ENCODE measurements around the gene ATP5ME. TPM values are rescaled to one million over a fixed set of nuclear protein-coding genes. Genes with fewer than 3 reads are reported as not detected.

ATP5ME gene
- total and polyA plus RNA-seq, 2 of the 13 experiments (the other 11 are each of a cell fraction or from before 2014, with no cell fraction given) = 305 to 753 TPM

DNA sequence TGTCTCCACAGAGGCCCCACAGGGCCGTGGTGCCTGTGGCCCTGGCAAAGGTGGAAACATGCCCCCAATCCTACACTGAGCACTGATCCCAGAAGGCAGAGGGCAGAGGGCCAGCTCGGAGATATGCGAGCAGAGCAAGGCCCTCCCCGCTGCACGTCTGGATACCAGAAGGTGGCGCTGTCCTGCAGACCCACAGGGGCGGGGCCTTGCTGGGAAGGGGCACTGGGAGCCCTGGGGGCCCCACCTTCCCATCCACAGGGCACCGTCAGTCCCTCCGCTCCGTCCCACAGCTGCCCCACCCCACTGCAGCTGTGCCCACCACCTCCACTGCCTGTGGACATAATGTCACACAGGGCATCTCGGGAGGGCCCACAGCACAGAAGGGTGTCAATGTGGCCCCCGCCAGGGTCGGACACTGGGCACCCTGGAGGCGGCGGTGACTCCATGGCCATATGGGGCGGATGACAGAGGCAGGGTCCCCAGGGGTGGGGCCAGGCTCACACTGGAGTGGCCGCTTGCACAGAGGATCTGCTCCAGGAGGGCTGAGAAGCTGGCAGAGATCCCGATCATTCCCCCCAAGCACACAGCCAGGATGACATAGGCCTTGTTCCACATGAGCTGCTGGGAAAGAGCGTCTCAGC is 10.0 kb upstream of the ATP5ME start (continued):
- TF ChIP-seq ZNF142 (CRISPR knock-in tag; IDR thresholded peaks at IDR 0.05) (no peak), AHR (CRISPR knock-in tag; IDR thresholded peaks at IDR 0.05) (no peak), MBD4 (IDR thresholded peaks at IDR 0.05; ENCODE audit: borderline replicate concordance, low read length) (no peak), ZNF224 (CRISPR knock-in tag; IDR thresholded peaks at IDR 0.05) (no peak), YEATS4 (CRISPR knock-in tag; IDR thresholded peaks at IDR 0.05; ENCODE audit: borderline replicate concordance) (no peak), SKI (IDR thresholded peaks at IDR 0.05; ENCODE audit: partially characterized antibody) (no peak), FLYWCH1 (CRISPR knock-in tag; IDR thresholded peaks at IDR 0.05) (no peak), ZNF780A (CRISPR knock-in tag; IDR thresholded peaks at IDR 0.05) (no peak), SMAD1 (CRISPR knock-in tag; IDR thresholded peaks at IDR 0.05; ENCODE audit: borderline replicate concordance, low read depth) (no peak), GFI1 (CRISPR knock-in tag; IDR thresholded peaks at IDR 0.05; ENCODE audit: borderline replicate concordance) (no peak), ZNF790 (CRISPR knock-in tag; IDR thresholded peaks at IDR 0.05; ENCODE audit: borderline replicate concordance) (no peak), NFIB (CRISPR knock-in tag; IDR thresholded peaks at IDR 0.05; ENCODE audit: borderline replicate concordance) (no peak), NR2C2 (CRISPR knock-in tag; IDR thresholded peaks at IDR 0.05; ENCODE audit: borderline replicate concordance) (no peak), SMC3 (IDR thresholded peaks at IDR 0.05; ENCODE audit: low read length) (peak; percentile 28; the same call in 1 of the 2 replicates), ZNF326 (CRISPR knock-in tag; IDR thresholded peaks at IDR 0.05; ENCODE audit: borderline replicate concordance) (0 out of 2 replicates have a peak, but pooled peaks have one; percentile 26), NR1H2 (CRISPR knock-in tag; IDR thresholded peaks at IDR 0.05; ENCODE audit: borderline replicate concordance, low read depth) (no peak), ZNF792 (CRISPR knock-in tag; IDR thresholded peaks at IDR 0.05) (no peak), TSC22D2 (CRISPR knock-in tag; IDR thresholded peaks at IDR 0.05; ENCODE audit: borderline replicate concordance) (0 out of 2 replicates have a peak, but pooled peaks have one; percentile 32), ZNF484 (CRISPR knock-in tag; IDR thresholded peaks at IDR 0.05; ENCODE audit: borderline replicate concordance, low read depth) (no peak), TMF1 (CRISPR knock-in tag; IDR thresholded peaks at IDR 0.05; ENCODE audit: low read depth) (no peak)
- TF ChIP-seq, protein P1, sequence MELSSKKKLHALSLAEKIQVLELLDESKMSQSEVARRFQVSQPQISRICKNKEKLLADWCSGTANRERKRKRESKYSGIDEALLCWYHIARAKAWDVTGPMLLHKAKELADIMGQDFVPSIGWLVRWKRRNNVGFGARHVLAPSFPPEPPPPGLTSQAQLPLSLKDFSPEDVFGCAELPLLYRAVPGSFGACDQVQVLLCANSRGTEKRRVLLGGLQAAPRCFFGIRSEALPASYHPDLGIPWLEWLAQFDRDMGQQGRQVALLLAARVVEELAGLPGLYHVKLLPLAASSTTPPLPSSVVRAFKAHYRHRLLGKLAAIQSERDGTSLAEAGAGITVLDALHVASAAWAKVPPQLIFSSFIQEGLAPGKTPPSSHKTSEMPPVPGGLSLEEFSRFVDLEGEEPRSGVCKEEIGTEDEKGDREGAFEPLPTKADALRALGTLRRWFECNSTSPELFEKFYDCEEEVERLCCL (CRISPR knock-in tag; IDR thresholded peaks at IDR 0.05; ENCODE audit: borderline replicate concordance) = no peak
- TF ChIP-seq, protein P2, sequence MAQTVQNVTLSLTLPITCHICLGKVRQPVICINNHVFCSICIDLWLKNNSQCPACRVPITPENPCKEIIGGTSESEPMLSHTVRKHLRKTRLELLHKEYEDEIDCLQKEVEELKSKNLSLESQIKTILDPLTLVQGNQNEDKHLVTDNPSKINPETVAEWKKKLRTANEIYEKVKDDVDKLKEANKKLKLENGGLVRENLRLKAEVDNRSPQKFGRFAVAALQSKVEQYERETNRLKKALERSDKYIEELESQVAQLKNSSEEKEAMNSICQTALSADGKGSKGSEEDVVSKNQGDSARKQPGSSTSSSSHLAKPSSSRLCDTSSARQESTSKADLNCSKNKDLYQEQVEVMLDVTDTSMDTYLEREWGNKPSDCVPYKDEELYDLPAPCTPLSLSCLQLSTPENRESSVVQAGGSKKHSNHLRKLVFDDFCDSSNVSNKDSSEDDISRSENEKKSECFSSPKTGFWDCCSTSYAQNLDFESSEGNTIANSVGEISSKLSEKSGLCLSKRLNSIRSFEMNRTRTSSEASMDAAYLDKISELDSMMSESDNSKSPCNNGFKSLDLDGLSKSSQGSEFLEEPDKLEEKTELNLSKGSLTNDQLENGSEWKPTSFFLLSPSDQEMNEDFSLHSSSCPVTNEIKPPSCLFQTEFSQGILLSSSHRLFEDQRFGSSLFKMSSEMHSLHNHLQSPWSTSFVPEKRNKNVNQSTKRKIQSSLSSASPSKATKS (CRISPR knock-in tag; IDR thresholded peaks at IDR 0.05) = no peak

All from HepG2 (cell line).